Hematopoietic multipotent progenitor cell treated with erythropoietin and hydrocortisone succinate and interleukin-3 and kit ligand, for 15 days (in vitro differentiated cells): ENCODE results near the gene SUPT7L.
"Not testable (repeated sequence)": the region's sequence is repeated elsewhere in the genome, so short reads cannot be mapped to it uniquely, and the experiment has no call there.

Source experiments
- DNase-seq: peaks from one replicate; pipeline ENCODE4 v3.0.0-alpha.2; 2015; ENCODE audit warnings: low spot score

SUPT7L gene

DNA sequence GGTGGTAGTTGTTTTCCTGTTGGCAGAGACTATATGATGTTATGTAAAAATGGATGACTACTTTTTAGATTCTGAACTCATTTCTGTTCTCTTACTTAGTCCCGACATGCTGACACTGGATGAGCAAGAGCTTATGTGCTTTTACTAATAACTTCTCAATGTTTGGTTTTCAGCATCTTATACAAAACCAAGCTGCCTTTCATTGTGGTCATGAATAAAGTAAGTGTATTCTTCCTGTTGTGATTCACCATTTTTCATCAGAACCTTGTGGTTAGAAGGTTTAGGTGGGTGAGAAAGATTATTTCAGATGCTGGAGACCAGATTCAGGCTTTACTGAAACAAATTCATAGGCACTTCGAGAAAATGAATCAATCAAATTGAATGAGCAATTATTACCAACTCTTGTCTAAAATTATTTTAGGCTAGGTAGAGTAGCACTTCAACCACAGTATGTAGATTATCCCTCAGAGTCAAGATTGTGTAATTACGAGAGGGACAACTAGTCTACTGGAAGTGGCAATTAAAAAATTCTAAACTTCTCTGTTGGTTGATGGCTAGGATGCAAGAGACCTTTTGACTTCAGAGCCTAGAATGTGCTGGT, 25.3 kb downstream of the SUPT7L start:
- DNase-seq, result no peak

GRCh38 chr2:27636766-27637165, 26.6 kb downstream of the SUPT7L start:
- no peak for DNase-seq

GRCh38 chr2:27634291-27634690, 29.1 kb downstream of the SUPT7L start:
- DNase-seq, result no peak

GRCh38 chr2:27630257-27630656, 33.2 kb downstream of the SUPT7L start:
- not testable (repeated sequence) for DNase-seq

- DNase-seq, result peak; percentile 87
These were observed 34.4 kb downstream of the SUPT7L start, which contains the start of the genes CCDC121 and GPN1 for GRCh38 chr2:27628767-27629709. TSS of gene CCDC121 (minus strand) at chr2:27629012. CDS start at chr2:27627799, 1,213 bp downstream. TSS of gene GPN1 (plus strand) at chr2:27629050. CDS start at chr2:27629059, 9 bp downstream.

DNA sequence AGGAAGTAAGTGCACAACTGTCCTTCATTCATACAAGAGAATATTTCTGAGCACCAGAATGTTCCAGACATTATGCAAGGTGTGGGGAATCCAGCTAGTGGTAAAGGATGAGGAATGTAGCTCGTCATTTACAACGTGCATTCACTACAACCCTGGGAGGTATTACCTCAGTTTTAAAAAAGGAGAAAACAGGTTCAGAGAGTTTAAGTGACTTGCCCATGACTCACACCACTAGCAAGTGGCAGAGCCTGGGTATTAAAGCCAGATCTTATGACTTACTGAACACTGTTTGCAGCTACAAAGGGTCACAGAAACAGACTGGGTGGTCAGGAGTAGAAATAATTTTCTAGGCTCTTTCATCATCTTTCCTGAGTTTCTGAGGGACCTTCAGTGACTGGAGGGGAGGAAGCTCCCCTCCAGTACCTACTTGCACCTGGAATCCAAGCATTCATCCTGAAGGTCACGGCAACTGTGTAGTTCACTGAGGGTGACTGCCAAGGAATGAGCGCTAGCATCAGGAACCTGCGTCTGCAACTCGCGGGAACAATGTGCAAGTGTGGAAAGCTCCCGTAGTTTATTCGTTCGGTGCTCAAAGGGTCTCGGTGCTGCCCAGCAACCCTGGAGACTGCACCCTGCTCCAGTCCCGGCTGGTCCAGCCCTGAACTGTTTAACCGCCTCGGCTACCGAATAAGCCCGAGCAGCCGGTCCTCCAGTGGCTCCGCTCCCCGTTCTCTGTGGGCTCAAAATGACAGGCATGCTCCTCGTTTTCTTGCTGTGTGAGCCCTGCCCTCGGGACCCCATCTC, 35.2 kb downstream of the SUPT7L start:
- DNase-seq, result peak; percentile 9

DNA sequence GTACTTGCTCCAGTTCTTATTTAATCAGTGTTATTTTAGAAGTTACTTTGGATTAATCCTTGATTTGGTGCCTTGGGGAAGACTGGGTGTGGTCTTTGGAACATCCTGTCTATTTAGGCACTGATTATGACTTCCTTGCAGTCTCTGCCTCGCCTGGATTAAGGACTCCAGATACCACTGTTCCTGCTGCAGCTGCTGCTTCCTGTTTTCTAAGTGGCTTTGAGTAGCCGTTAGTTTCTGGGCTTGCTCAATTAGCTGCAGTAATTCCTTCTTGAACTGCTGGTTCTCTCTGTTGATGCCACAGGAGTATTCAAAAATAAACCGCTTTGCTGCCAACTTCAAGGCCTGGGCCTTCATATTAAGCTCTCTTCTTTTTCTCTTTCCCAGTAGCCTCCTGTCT, 36.5 kb downstream of the SUPT7L start:
- DNase-seq, result not testable (repeated sequence)

DNA sequence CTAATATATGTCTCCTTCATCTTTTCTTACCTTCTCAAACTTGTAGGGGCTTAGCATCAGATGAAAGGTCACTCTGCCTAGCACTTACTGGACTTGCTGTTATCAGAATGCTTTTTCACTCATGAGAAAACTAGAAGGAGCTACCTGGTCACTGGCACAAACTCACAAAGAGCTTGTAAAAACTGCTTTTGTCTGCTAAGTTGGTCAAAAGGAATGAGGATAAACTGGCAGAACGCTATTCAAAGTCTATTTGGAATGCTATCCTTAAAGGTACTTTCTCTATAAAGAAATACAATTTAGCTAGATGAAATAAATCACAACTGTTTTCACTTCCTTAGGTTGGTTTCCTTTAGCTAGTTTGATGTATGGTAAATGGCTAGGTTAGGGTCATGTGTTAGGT, 37.1 kb downstream of the SUPT7L start:
- not testable (repeated sequence) for DNase-seq

GRCh38 chr2:27624943-27625342, 38.5 kb downstream of the SUPT7L start:
- no peak for DNase-seq

DNA sequence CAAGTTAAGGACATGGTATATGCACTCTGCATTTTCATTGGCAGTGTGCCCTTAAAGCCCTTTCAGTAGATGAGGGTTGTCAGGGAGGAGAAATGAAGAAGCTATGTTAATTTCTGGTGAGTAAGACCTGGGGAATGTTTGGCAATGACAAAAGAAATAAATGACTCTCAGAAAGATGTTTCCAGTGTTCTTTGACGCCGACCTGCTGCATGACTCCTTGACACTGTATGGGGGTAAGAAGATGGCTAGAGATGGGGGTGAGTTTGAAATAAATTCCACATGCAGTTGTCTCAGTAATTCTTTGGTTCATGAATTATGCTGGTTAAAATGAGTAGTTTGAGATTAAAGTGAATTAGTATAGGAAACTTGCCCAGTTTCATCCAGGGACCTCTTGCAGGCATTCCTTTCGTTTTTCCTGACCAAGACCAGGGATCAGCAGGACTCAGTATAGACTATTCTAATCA, 40.5 kb downstream of the SUPT7L start:
- no peak for DNase-seq

- DNase-seq, result no peak
These were observed 41.9 kb downstream of the SUPT7L start for GRCh38 chr2:27621524-27621923.

- DNase-seq, result no peak
These were observed 48.1 kb downstream of the SUPT7L start for GRCh38 chr2:27615316-27615715.

- no peak for DNase-seq
These were observed 49.4 kb downstream of the SUPT7L start for GRCh38 chr2:27613985-27614384.

GRCh38 chr2:27606611-27607010, 56.8 kb downstream of the SUPT7L start:
- DNase-seq, result no peak
